ENCODE results near the gene PTPRB.

- TF ChIP-seq CTCF (IDR thresholded peaks at IDR 0.05), result no peak
- no peak for TF ChIP-seq POLR2A (IDR thresholded peaks at IDR 0.05)
Measured at GRCh38 chr12:70556179-70556869, 80.9 kb downstream of the PTPRB start.
